Stimulated activated CD4-positive, alpha-beta T cell treated with anti-CD3 and anti-CD28 coated beads, Interleukin-2, amount 100 ng/mL, for 4 hours (primary cell): Measurements from ENCODE around the gene EPAS1.

Source experiments
- DNase-seq: peaks from one replicate; pipeline ENCODE4 v3.0.0-alpha.2; 2020; ENCODE audit warnings: low read depth

Gene EPAS1

GRCh38 chr2:46364797-46365457, 67.7 kb downstream of the EPAS1 start:
- DNase-seq, result peak; percentile 19

- DNase-seq, result no peak
These were observed 68.9 kb downstream of the EPAS1 start for GRCh38 chr2:46365913-46366667.

- no peak for DNase-seq
These were observed 69.5 kb downstream of the EPAS1 start for GRCh38 chr2:46366668-46367052.

GRCh38 chr2:46367286-46367685, 70.1 kb downstream of the EPAS1 start:
- no peak for DNase-seq

GRCh38 chr2:46368401-46368800, 71.2 kb downstream of the EPAS1 start:
- no peak for DNase-seq

- no peak for DNase-seq
These were observed 72.6 kb downstream of the EPAS1 start for GRCh38 chr2:46369783-46370182.

- DNase-seq, result no peak
These were observed 74.6 kb downstream of the EPAS1 start for GRCh38 chr2:46371854-46372253.

GRCh38 chr2:46372475-46372874, 75.3 kb downstream of the EPAS1 start:
- no peak for DNase-seq

GRCh38 chr2:46373238-46373637, 76.0 kb downstream of the EPAS1 start:
- DNase-seq, result no peak

GRCh38 chr2:46375566-46376125, 78.4 kb downstream of the EPAS1 start:
- DNase-seq, result no peak

- DNase-seq, result no peak
These were observed 79.4 kb downstream of the EPAS1 start for GRCh38 chr2:46376586-46376985.

GRCh38 chr2:46377101-46377581, 79.9 kb downstream of the EPAS1 start:
- no peak for DNase-seq

GRCh38 chr2:46377666-46378560, 80.7 kb downstream of the EPAS1 start:
- no peak for DNase-seq

GRCh38 chr2:46378616-46379015, 81.4 kb downstream of the EPAS1 start:
- DNase-seq, result no peak

- no peak for DNase-seq
These were observed 82.2 kb downstream of the EPAS1 start for GRCh38 chr2:46379213-46380037.

- no peak for DNase-seq
These were observed 83.1 kb downstream of the EPAS1 start for GRCh38 chr2:46380038-46380940.

- DNase-seq, result no peak
These were observed 84.1 kb downstream of the EPAS1 start for GRCh38 chr2:46381263-46381849.

GRCh38 chr2:46381871-46382270, 84.7 kb downstream of the EPAS1 start:
- no peak for DNase-seq

GRCh38 chr2:46382331-46383112, 85.3 kb downstream of the EPAS1 start:
- no peak for DNase-seq
